IMR-90 (cell line): ENCODE measurements around the gene PLS1. TPM values are rescaled to one million over a fixed set of nuclear protein-coding genes. Genes with fewer than 3 reads are reported as not detected.

ENCODE experiments used
- ATAC-seq: fragments of 200-7000 bp; cut with Tn5 transposase; 2 replicates; pipeline ENCODE4 v1.9.1; 2020; ENCODE audit warnings: low read depth, mild to moderate bottlenecking, moderate library complexity
- BruUV-seq: library from RNA; stranded (reverse); fragments of 400-500 nt; replicated peaks from 2 replicates; lab custom pipeline; 2021; lab: Mats Ljungman, UMichigan
- CTCF ChIA-PET: fragments of 300-600 bp; formaldehyde crosslinking; extraction: SDS; loops from one replicate; lab custom pipeline; 2021; ENCODE audit warnings: antibody characterized with exemption; lab: Yijun Ruan, JAX
- POLR2A ChIA-PET: fragments of 300-600 bp; sonication (Branson Sonifier 250); formaldehyde crosslinking; loops from one replicate; lab custom pipeline; 2022; ENCODE audit warnings: antibody characterized with exemption; ENCODE audit not compliant: unreplicated experiment; lab: Charles Lee
- DNase-seq: peaks from one replicate; pipeline ENCODE4 v3.0.0; 2013
- H2AFZ ChIP-seq: replicated peaks from 2 replicates; pipeline ENCODE3; 2013; ENCODE audit warnings: low read length, mild to moderate bottlenecking; ENCODE audit not compliant: poor library complexity
- H2AK5ac ChIP-seq: 2 replicates; pipeline ENCODE4 v1.6.1; 2013; ENCODE audit warnings: low read depth, low read length, inconsistent platforms
- H2AK9ac ChIP-seq: replicated peaks from 2 replicates; pipeline ENCODE3; 2013; ENCODE audit warnings: mild to moderate bottlenecking, low read depth, low read length, moderate library complexity; ENCODE audit not compliant: poor library complexity
- H2BK120ac ChIP-seq: 2 replicates; pipeline ENCODE4 v1.6.1; 2013; ENCODE audit warnings: low read depth, low read length, inconsistent platforms
- H2BK15ac ChIP-seq: 3 replicates; pipeline ENCODE4 v1.6.1; 2013; ENCODE audit warnings: low read depth, low read length, inconsistent platforms
- H2BK20ac ChIP-seq: 2 replicates; pipeline ENCODE4 v1.6.1; 2013; ENCODE audit warnings: low read depth, mild to moderate bottlenecking, inconsistent platforms, low read length, moderate library complexity
- H2BK5ac ChIP-seq: 2 replicates; pipeline ENCODE4 v1.6.1; 2013; ENCODE audit warnings: mild to moderate bottlenecking, low read depth, low read length, inconsistent platforms; ENCODE audit not compliant: poor library complexity, severe bottlenecking
- H3K14ac ChIP-seq: replicated peaks from 2 replicates; pipeline ENCODE4 v1.6.1; 2013; ENCODE audit warnings: low read depth, low read length, inconsistent platforms
- H3K18ac ChIP-seq: 2 replicates; pipeline ENCODE4 v1.6.1; 2013; ENCODE audit warnings: low read depth, low read length, control low read depth
- H3K23ac ChIP-seq: 2 replicates; pipeline ENCODE4 v1.6.1; 2013; ENCODE audit warnings: low read depth, low read length, inconsistent platforms
- H3K27ac ChIP-seq: 2 replicates; pipeline ENCODE4 v1.5.1; 2013; ENCODE audit warnings: mild to moderate bottlenecking, control low read depth, low read length; ENCODE audit not compliant: insufficient read depth
- H3K27me3 ChIP-seq: 2 replicates; pipeline ENCODE4 v1.6.1; 2013; ENCODE audit warnings: low read length; ENCODE audit not compliant: control insufficient read depth, insufficient read depth
- H3K36me3 ChIP-seq: 2 replicates; pipeline ENCODE4 v1.6.1; 2013; ENCODE audit warnings: low read length, mixed read lengths; ENCODE audit not compliant: control insufficient read depth, insufficient read depth
- H3K4ac ChIP-seq: 2 replicates; pipeline ENCODE4 v1.6.1; 2013; ENCODE audit warnings: low read depth, low read length, inconsistent platforms
- H3K4me1 ChIP-seq: 2 replicates; pipeline ENCODE4 v1.6.1; 2013; ENCODE audit warnings: low read length, mixed read lengths; ENCODE audit not compliant: control insufficient read depth, insufficient read depth
- H3K4me2 ChIP-seq: 2 replicates; pipeline ENCODE4 v1.6.1; 2013; ENCODE audit warnings: low read depth, mild to moderate bottlenecking, control low read depth, low read length, moderate library complexity
- H3K4me3 ChIP-seq: 2 replicates; pipeline ENCODE4 v1.5.1; 2013; ENCODE audit warnings: low read depth, mild to moderate bottlenecking, control low read depth, low read length, moderate library complexity; ENCODE audit not compliant: insufficient read depth
- H3K56ac ChIP-seq: 2 replicates; pipeline ENCODE4 v1.6.1; 2013; ENCODE audit warnings: low read length, inconsistent platforms; ENCODE audit not compliant: insufficient read depth; ENCODE audit errors: extremely low read depth
- H3K79me1 ChIP-seq, 2 experiments: 2 replicates each; pipeline ENCODE4 v1.6.1; 2013; ENCODE audit warnings: low read length in 2 of 2, inconsistent platforms in 1 of 2, low read depth in 1 of 2
- H3K9ac ChIP-seq: 2 replicates; pipeline ENCODE4 v1.6.1; 2013; ENCODE audit warnings: low read depth, low read length, control low read depth
- H3K9me1 ChIP-seq: 2 replicates; pipeline ENCODE4 v1.6.1; 2013; ENCODE audit warnings: low read length, inconsistent platforms; ENCODE audit not compliant: insufficient read depth
- H3K9me3 ChIP-seq: 2 replicates; pipeline ENCODE4 v1.6.1; 2013; ENCODE audit warnings: low read length; ENCODE audit not compliant: control insufficient read depth, insufficient read depth
- H4K20me1 ChIP-seq: 2 replicates; pipeline ENCODE4 v1.6.1; 2013; ENCODE audit warnings: low read length, inconsistent platforms; ENCODE audit not compliant: insufficient read depth
- H4K5ac ChIP-seq: 2 replicates; pipeline ENCODE4 v1.6.1; 2013; ENCODE audit warnings: mild to moderate bottlenecking, low read depth, low read length, control low read depth
- H4K8ac ChIP-seq, 2 experiments: 2 replicates each; pipeline ENCODE4 v1.6.1; 2013; ENCODE audit warnings: low read depth in 2 of 2, low read length in 2 of 2, control low read depth in 1 of 2, inconsistent platforms in 1 of 2
- H4K91ac ChIP-seq: 2 replicates; pipeline ENCODE4 v1.6.1; 2013; ENCODE audit warnings: low read depth, low read length, inconsistent platforms; ENCODE audit not compliant: insufficient read depth
- BHLHE40 ChIP-seq: fragments of 150-350 bp; IDR thresholded peaks from 2 replicates; pipeline ENCODE4 v1.6.1; 2016; ENCODE audit warnings: mild to moderate bottlenecking, low read depth, low read length
- CEBPB ChIP-seq: IDR thresholded peaks from 2 replicates; pipeline ENCODE4 v1.6.1; 2012; ENCODE audit warnings: low read depth, low read length, improper control_type of control experiment
- ELK1 ChIP-seq: fragments of 150-350 bp; IDR thresholded peaks from 2 replicates; pipeline ENCODE4 v1.6.1; 2016; ENCODE audit warnings: low read depth, mild to moderate bottlenecking, low read length, moderate library complexity, borderline replicate concordance
- FOS ChIP-seq: fragments of 150-350 bp; IDR thresholded peaks from 2 replicates; pipeline ENCODE4 v1.6.1; 2016; ENCODE audit warnings: low read depth, low read length
- MAFK ChIP-seq: IDR thresholded peaks from 2 replicates; pipeline ENCODE4 v1.6.1; 2012; ENCODE audit warnings: low read depth, low read length, improper control_type of control experiment
- MXI1 ChIP-seq: IDR thresholded peaks from 2 replicates; pipeline ENCODE4 v1.6.1; 2012; ENCODE audit warnings: low read depth, mild to moderate bottlenecking, low read length, moderate library complexity, borderline replicate concordance
- NFE2L2 ChIP-seq: fragments of 150-350 bp; IDR thresholded peaks from 2 replicates; pipeline ENCODE4 v1.6.1; 2016; ENCODE audit warnings: low read depth, mild to moderate bottlenecking, low read length
- POLR2A ChIP-seq: IDR thresholded peaks from 2 replicates; pipeline ENCODE4 v1.6.1; 2012; ENCODE audit warnings: mild to moderate bottlenecking, low read depth, low read length
- RAD21 ChIP-seq: IDR thresholded peaks from 2 replicates; pipeline ENCODE4 v1.6.1; 2012; ENCODE audit warnings: low read length, improper control_type of control experiment
- RCOR1 ChIP-seq: IDR thresholded peaks from 2 replicates; pipeline ENCODE4 v1.6.1; 2012; ENCODE audit warnings: mild to moderate bottlenecking, low read length, improper control_type of control experiment; ENCODE audit not compliant: insufficient replicate concordance
- RFX5 ChIP-seq: IDR thresholded peaks from 2 replicates; pipeline ENCODE4 v1.8.0; 2012; ENCODE audit warnings: low read depth, mild to moderate bottlenecking, low read length, moderate library complexity
- SMC3 ChIP-seq: fragments of 150-350 bp; IDR thresholded peaks from 2 replicates; pipeline ENCODE4 v1.6.1; 2016; ENCODE audit warnings: low read depth, mild to moderate bottlenecking, antibody characterized with exemption, low read length, moderate library complexity
- dilution Hi-C: fragments of 300-500 bp; cut with HindIII; formaldehyde crosslinking; loops from one replicate; pipeline ENCODE4 v1.14.3; 2018; ENCODE audit warnings: low sequenced_read_pairs; ENCODE audit not compliant: unreplicated experiment
- in situ Hi-C: fragments of 300-500 bp; cut with MboI; formaldehyde crosslinking; loops from 3 replicates; pipeline ENCODE4 v1.14.3; 2019; ENCODE audit warnings: low sequenced_read_pairs, inconsistent platforms, mixed read lengths
- intact Hi-C: fragments of 100-400 bp; cut with micrococcal nuclease; formaldehyde crosslinking; loops from 2 replicates; pipeline ENCODE4 v1.10.0; 2022
- polyA plus RNA-seq, 3 experiments: library from polyadenylated mRNA; depleted of rRNA; stranded (reverse); fragments of >200 nt; gene quantifications; 2 replicates each; pipeline ENCODE4 v1.2.3, GENCODE V29; 2012; ENCODE audit warnings: low replicate concordance in 1 of 3
- total RNA-seq: library from RNA; depleted of rRNA; stranded (reverse); fragments of >200 nt; gene quantifications from 2 replicates; pipeline ENCODE4 v1.2.3, GENCODE V29; 2012
- TF ChIP-seq, protein P1 (sequence below): fragments of 150-350 bp; IDR thresholded peaks from 2 replicates; pipeline ENCODE4 v1.6.1; 2017; ENCODE audit warnings: mild to moderate bottlenecking, antibody characterized with exemption, low read length, low read depth

The PLS1 gene
- total and polyA plus RNA-seq, 2 of the 4 experiments (the other 2 are of a cell fraction) = 0.29 to 0.90 TPM

GRCh38 chr3:142626971-142627370, 30.8 kb downstream of the PLS1 start:
- no peaks in the 10 kb centered on the region for H3K79me1 ChIP-seq
- no peak overlapping the region for H3K14ac ChIP-seq
- no peak overlapping the region for H4K8ac ChIP-seq
- H3K4me3 ChIP-seq = no peak overlapping the region
- no peak overlapping the region for H3K56ac ChIP-seq
- POLR2A ChIA-PET = no interaction called here
- no peaks in the 10 kb centered on the region for H4K20me1 ChIP-seq
- ATAC-seq (no peak), DNase-seq (no peak)
- TF ChIP-seq CEBPB (no peak), ELK1 (no peak), RAD21 (no peak), POLR2A (no peak), NFE2L2 (no peak), SMC3 (no peak), RCOR1 (no peak), RFX5 (no peak), BHLHE40 (no peak), MAFK (no peak), MXI1 (no peak), FOS (no peak)
- TF ChIP-seq, protein P1, sequence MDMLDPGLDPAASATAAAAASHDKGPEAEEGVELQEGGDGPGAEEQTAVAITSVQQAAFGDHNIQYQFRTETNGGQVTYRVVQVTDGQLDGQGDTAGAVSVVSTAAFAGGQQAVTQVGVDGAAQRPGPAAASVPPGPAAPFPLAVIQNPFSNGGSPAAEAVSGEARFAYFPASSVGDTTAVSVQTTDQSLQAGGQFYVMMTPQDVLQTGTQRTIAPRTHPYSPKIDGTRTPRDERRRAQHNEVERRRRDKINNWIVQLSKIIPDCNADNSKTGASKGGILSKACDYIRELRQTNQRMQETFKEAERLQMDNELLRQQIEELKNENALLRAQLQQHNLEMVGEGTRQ = no peak
- H4K91ac ChIP-seq = no peak overlapping the region
- H3K4ac ChIP-seq = no peak overlapping the region
- no peak overlapping the region for H2BK120ac ChIP-seq
- H2AK5ac ChIP-seq = no peak overlapping the region
- no peak overlapping the region for H2AK9ac ChIP-seq
- H2BK5ac ChIP-seq = no peak overlapping the region
- no peaks in the 10 kb centered on the region for H3K9me1 ChIP-seq
- no peak overlapping the region for H4K5ac ChIP-seq
- no peak overlapping the region for H2AFZ ChIP-seq
- no peak overlapping the region for H3K4me2 ChIP-seq
- no peaks in the 10 kb centered on the region for H3K4me1 ChIP-seq
- H3K23ac ChIP-seq = no peak overlapping the region
- intact Hi-C loops (no loop called here), in situ Hi-C loops (no loop called here), dilution Hi-C loops (no loop called here)
- no peak overlapping the region for H3K18ac ChIP-seq
- CTCF ChIA-PET = interaction anchor here (0.6 kb wide), 2 partner anchors 12 to 16 kb away, joined by 5 read pairs; no protein-coding TSS in a partner anchor
- no TSS peak for BruUV-seq
- H3K27me3 ChIP-seq = peaks cover 2% of the 10 kb centered on the region; the same call in 1 of the 2 replicates
- H2BK20ac ChIP-seq = no peak overlapping the region
- H2BK15ac ChIP-seq = no peak overlapping the region
- no peak overlapping the region for H3K27ac ChIP-seq
- H3K36me3 ChIP-seq = no peaks in the 10 kb centered on the region
- H3K9me3 ChIP-seq = no peaks in the 10 kb centered on the region
- no peak overlapping the region for H3K9ac ChIP-seq
